OCI-LY3 (cell line): Measurements from ENCODE around the gene SLC25A44.

Source experiments
- H2AFZ ChIP-seq: fragments of 200-600, 300-600 bp; shearing (Covaris generic); 2 replicates; pipeline ENCODE4 v1.6.0; 2014; ENCODE audit warnings: antibody characterized with exemption, low read depth, low read length
- H3K27ac ChIP-seq: fragments of 200-600, 300-600 bp; sonication (generic); 2 replicates; pipeline ENCODE4 v1.5.1; 2014; ENCODE audit warnings: mild to moderate bottlenecking, low read length, moderate library complexity, mixed read lengths
- H3K27me3 ChIP-seq: fragments of 200-600, 300-600 bp; sonication (generic); 2 replicates; pipeline ENCODE4 v1.6.1; 2014; ENCODE audit warnings: low read depth, low read length, mixed read lengths
- H3K36me3 ChIP-seq: fragments of 200-600, 300-600 bp; sonication (generic); replicated peaks from 2 replicates; pipeline ENCODE3; 2014; ENCODE audit warnings: low read depth, low read length, mixed read lengths
- H3K4me1 ChIP-seq: fragments of 300-600, 200-600 bp; sonication (generic); 2 replicates; pipeline ENCODE4 v1.6.1; 2014; ENCODE audit warnings: low read length, mixed read lengths
- H3K4me2 ChIP-seq: fragments of 200-600, 300-600 bp; sonication (generic); 2 replicates; pipeline ENCODE4 v1.6.1; 2014; ENCODE audit warnings: low read length, mixed read lengths
- H3K4me3 ChIP-seq: fragments of 300-600, 200-600 bp; sonication (generic); 2 replicates; pipeline ENCODE4 v1.5.1; 2014; ENCODE audit warnings: antibody characterized with exemption, mild to moderate bottlenecking, low read length, moderate library complexity
- H3K79me2 ChIP-seq: fragments of 300-600, 200-600 bp; shearing (Covaris generic); 2 replicates; pipeline ENCODE4 v1.6.1; 2014; ENCODE audit warnings: mild to moderate bottlenecking, low read length, mixed read lengths
- H3K9ac ChIP-seq: fragments of 300-600, 200-600 bp; shearing (Covaris generic); 2 replicates; pipeline ENCODE4 v1.6.0; 2014; ENCODE audit warnings: mild to moderate bottlenecking, low read length, moderate library complexity
- H3K9me3 ChIP-seq: fragments of 200-600, 300-600 bp; shearing (Covaris generic); 2 replicates; pipeline ENCODE4 v1.6.1; 2014; ENCODE audit warnings: low read length, mixed read lengths; ENCODE audit not compliant: insufficient read depth
- H4K20me1 ChIP-seq: fragments of 200-600, 300-600 bp; sonication (generic); 2 replicates; pipeline ENCODE4 v1.6.1; 2016; ENCODE audit warnings: low read length, mixed read lengths; ENCODE audit not compliant: insufficient read depth
- CTCF ChIP-seq: fragments of 200-600, 300-600 bp; sonication (generic); IDR thresholded peaks from 2 replicates; pipeline ENCODE4 v1.5.1; 2014; ENCODE audit warnings: antibody characterized with exemption, low read length, low read depth
- EZH2phosphoT487 ChIP-seq: fragments of 200-600 bp; shearing (Covaris generic); IDR thresholded peaks from 2 replicates; pipeline ENCODE4 v1.6.1; 2018; ENCODE audit warnings: antibody characterized with exemption, mixed run types, low read depth

Gene SLC25A44

DNA sequence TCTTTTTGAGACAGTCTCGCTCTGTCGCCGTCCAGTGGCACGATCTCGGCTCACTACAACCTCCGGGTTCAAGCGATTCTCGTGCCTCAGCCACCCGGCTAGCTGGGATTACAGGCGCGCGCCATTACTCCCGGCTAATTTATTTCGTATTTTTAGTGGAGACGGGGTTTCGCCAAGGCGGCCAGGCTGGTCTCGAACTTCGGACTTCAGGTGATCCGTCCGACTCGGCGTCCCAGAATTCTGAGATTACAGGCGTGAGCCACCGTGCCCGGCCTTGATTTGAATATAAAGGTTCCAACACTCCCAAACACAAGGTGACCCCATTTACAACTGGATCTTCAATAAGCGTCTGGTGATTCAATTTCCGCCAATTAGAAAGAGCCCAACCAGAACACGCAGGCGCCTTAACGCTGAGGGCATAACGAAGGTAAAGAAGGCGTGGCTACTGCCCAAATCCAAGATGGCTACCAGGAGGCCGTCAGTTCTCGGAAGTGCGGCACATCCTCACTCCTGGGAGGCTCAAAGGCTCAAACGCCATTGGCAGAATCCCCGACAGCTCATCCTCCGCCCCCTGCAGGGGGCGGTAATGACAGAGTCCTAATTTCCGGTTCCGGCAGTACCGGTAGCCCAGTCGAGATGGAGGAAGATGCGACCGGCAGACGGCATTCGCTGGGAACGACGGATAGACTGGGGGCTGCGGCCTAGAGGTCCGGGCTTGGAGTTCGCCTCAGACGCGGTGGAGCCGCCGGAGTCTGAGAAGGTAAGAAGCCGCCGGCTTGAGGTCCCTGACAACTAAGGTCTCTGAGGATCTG is at the start of gene SLC25A44:
Gene SLC25A44, plus strand, starts transcription at position 617 of the 812 bp plus-strand sequence. CDS start 5,744 bp downstream, outside the sequence.
- Histone ChIP-seq H3K9ac (peak within 1 kb of the TSS; percentile 75), H3K9me3 (peaks cover 6% of the 10 kb centered on the region; the same call in 1 of the 2 replicates), H2AFZ (peak within 1 kb of the TSS; percentile 35; the same call in 1 of the 2 replicates), H3K4me3 (peak within 1 kb of the TSS; percentile 90), H3K4me2 (peak within 1 kb of the TSS; percentile 99), H3K79me2 (peaks cover 40% of the 10 kb centered on the region), H3K4me1 (peaks cover 17% of the 10 kb centered on the region), H4K20me1 (no peaks in the 10 kb centered on the region), H3K36me3 (peaks cover 4% of the 10 kb centered on the region), H3K27me3 (no peaks in the 10 kb centered on the region), H3K27ac (peak within 1 kb of the TSS; percentile 56)
- TF ChIP-seq EZH2phosphoT487 (no peak), CTCF (peak; percentile 30; the same call in 1 of the 2 replicates)

DNA sequence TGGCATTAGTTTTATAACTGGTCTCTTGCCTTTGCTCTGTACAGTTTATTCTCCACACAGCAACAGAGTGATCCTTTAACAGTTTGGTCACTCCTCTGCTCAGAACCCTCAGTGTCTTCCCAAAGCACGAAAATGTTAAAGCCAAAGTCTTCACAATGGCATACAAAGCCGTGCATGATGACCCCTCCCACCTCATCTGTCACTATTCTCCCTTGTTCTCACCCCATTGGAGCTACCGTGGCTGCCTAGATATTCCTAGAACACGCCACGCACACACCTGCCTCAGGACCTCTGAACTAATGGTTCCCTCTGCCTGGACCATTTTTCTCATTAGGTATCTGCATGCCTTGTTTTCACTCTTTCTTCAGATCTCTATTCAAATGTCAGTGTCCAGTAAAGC is 49.2 kb upstream of the SLC25A44 start:
- Histone ChIP-seq H3K36me3 (no peaks in the 10 kb centered on the region), H3K9me3 (no peaks in the 10 kb centered on the region), H3K4me3 (no peak overlapping the region), H3K27me3 (peaks cover 4% of the 10 kb centered on the region; the same call in 1 of the 2 replicates), H3K4me2 (no peak overlapping the region), H3K79me2 (no peaks in the 10 kb centered on the region), H3K9ac (no peak overlapping the region), H4K20me1 (no peaks in the 10 kb centered on the region), H3K4me1 (peaks cover 41% of the 10 kb centered on the region), H2AFZ (no peak overlapping the region), H3K27ac (no peak overlapping the region)
- TF ChIP-seq CTCF, result no peak
- no peak for TF ChIP-seq EZH2phosphoT487

GRCh38 chr1:156145650-156146019 is 48.3 kb upstream of the SLC25A44 start:
- H3K4me1 ChIP-seq, result peaks cover 50% of the 10 kb centered on the region
- no peak overlapping the region for H2AFZ ChIP-seq
- no peaks in the 10 kb centered on the region; the same call in 1 of the 2 replicates for H3K27me3 ChIP-seq
- H3K79me2 ChIP-seq, result no peaks in the 10 kb centered on the region
- no peaks in the 10 kb centered on the region for H3K9me3 ChIP-seq
- H3K9ac ChIP-seq, result no peak overlapping the region
- peak overlapping the region; percentile 88 for H3K4me2 ChIP-seq
- H3K4me3 ChIP-seq, result peak overlapping the region; percentile 67
- no peak overlapping the region for H3K27ac ChIP-seq
- H3K36me3 ChIP-seq, result no peaks in the 10 kb centered on the region
- H4K20me1 ChIP-seq, result no peaks in the 10 kb centered on the region
- no peak for TF ChIP-seq EZH2phosphoT487
- TF ChIP-seq CTCF, result no peak

GRCh38 chr1:156146020-156146768 is 47.7 kb upstream of the SLC25A44 start:
- H3K9ac ChIP-seq, result peak overlapping the region; percentile 34
- H3K4me2 ChIP-seq, result peak overlapping the region; percentile 88
- peak overlapping the region; percentile 67 for H3K4me3 ChIP-seq
- H3K27me3 ChIP-seq, result no peaks in the 10 kb centered on the region; the same call in 1 of the 2 replicates
- H3K36me3 ChIP-seq, result no peaks in the 10 kb centered on the region
- no peak overlapping the region for H3K27ac ChIP-seq
- peaks cover 56% of the 10 kb centered on the region for H3K4me1 ChIP-seq
- H2AFZ ChIP-seq, result peak overlapping the region; percentile 62
- no peaks in the 10 kb centered on the region for H3K9me3 ChIP-seq
- H4K20me1 ChIP-seq, result no peaks in the 10 kb centered on the region
- TF ChIP-seq EZH2phosphoT487, result no peak
- TF ChIP-seq CTCF, result peak; percentile 90
- no peaks in the 10 kb centered on the region for H3K79me2 ChIP-seq
